Esophagus squamous epithelium (tissue), 4 donors: ENCODE results near the gene ITGB3BP.

Source experiments
- CTCF ChIP-seq, 6 experiments: fragments of 450-650 bp in 4 of 6; fragments of 200-600 bp in 2 of 6; sonication (generic) in 2 of 6; IDR thresholded peaks; one replicate each; pipeline ENCODE4 v1.5.1; 2016 to 2019; ENCODE audit warnings: antibody characterized with exemption in 6 of 6, mild to moderate bottlenecking in 4 of 6, moderate library complexity in 4 of 6
- POLR2A ChIP-seq, 4 donors: fragments of 450-650 bp; IDR thresholded peaks; one replicate each; pipeline ENCODE4 v1.6.1; 2017; ENCODE audit warnings: antibody characterized with exemption in 4 of 4, mild to moderate bottlenecking in 4 of 4, moderate library complexity in 3 of 4

GRCh38 chr1:63466181-63466580 is 56.8 kb downstream of the ITGB3BP start:
- TF ChIP-seq CTCF (IDR thresholded peaks at IDR 0.05): no peak
- no peak for TF ChIP-seq POLR2A (IDR thresholded peaks at IDR 0.05)
